ENCODE results near the gene DPH7. TPM values are rescaled to one million over a fixed set of nuclear protein-coding genes. Genes with fewer than 3 reads are reported as not detected.

The DPH7 gene
- total RNA-seq, 1 experiment from 2014 or later: 43.9 TPM

DNA sequence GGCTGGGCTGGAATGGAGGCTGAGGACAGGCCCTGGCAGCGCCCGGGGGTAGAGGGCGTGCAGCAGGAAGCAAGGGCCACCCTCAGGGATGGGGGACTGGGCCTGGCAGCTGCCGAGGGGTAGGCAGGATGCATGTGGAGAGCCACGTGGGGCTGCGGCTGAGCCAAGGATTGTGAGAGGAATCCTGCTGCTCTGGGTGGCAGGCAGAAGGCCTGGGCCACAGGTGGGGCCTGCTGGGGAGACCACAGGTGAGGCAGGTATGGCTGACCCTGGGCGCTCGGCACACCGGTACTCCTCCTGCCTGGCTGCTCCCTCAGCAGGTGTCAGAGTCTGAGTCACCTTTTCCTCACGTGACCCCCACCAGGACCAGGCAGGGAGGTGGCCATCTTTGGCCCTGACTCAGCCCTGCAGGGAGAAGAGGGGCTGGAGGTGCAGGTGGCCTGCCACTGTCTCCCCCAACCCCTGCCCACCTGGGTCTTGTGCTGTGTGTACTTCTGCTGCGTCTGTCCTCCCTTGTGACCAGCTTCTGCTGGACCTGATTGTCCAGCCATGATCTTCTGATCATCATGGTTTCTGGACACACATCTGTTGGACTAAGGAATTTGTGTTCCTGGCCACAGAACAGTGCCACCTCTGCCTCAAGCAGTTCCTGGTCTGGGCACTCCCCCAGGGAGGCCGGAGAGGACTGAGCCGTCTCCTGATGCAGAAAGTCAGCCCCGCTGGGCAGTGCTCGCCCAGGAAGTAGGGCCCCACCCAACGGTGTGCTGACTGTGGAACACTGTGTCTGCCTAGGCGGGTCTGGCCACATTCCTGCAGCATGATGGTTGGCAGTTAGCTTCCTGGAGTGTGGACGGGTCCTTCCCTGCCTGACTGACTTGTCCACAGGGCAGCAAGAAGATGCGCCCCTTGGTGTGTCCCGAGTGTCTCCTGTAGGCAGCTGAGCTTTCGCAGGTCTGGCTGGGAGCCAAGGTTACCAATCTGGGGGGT lies 33.2 kb upstream of the DPH7 start:
- Mint-ChIP-seq H3K27ac (peak overlapping the region; percentile 79), H3K27me3 (ENCODE audit: low read depth) (peaks cover under 1% of the 10 kb centered on the region; the same call in 1 of the 2 replicates), H3K36me3 (peaks cover 5% of the 10 kb centered on the region), H3K4me3 (no peak overlapping the region), H3K4me1 (peaks cover 17% of the 10 kb centered on the region), H3K9me3 (no peaks in the 10 kb centered on the region)
- ATAC-seq (peak; percentile 6; the same call in 1 of the 2 replicates), DNase-seq (ENCODE audit: low spot score) (no peak)
- no peak for TF ChIP-seq IRF2 (CRISPR knock-in tag; IDR thresholded peaks at IDR 0.05; ENCODE audit: borderline replicate concordance, low read depth)
- TF ChIP-seq RELA (CRISPR knock-in tag; IDR thresholded peaks at IDR 0.05; ENCODE audit: borderline replicate concordance): no peak
- 0 out of 2 replicates have a peak, but pooled peaks have one; percentile 14 for TF ChIP-seq NFYB (CRISPR knock-in tag; conservative IDR thresholded peaks at IDR 0.05; ENCODE audit: low read depth)
- peak; percentile 8; the same call in 1 of the 2 replicates for TF ChIP-seq ZNF121 (CRISPR knock-in tag; IDR thresholded peaks at IDR 0.05)
- TF ChIP-seq, protein P1, sequence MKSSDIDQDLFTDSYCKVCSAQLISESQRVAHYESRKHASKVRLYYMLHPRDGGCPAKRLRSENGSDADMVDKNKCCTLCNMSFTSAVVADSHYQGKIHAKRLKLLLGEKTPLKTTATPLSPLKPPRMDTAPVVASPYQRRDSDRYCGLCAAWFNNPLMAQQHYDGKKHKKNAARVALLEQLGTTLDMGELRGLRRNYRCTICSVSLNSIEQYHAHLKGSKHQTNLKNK (CRISPR knock-in tag; IDR thresholded peaks at IDR 0.05): no peak
- TF ChIP-seq, protein P2, sequence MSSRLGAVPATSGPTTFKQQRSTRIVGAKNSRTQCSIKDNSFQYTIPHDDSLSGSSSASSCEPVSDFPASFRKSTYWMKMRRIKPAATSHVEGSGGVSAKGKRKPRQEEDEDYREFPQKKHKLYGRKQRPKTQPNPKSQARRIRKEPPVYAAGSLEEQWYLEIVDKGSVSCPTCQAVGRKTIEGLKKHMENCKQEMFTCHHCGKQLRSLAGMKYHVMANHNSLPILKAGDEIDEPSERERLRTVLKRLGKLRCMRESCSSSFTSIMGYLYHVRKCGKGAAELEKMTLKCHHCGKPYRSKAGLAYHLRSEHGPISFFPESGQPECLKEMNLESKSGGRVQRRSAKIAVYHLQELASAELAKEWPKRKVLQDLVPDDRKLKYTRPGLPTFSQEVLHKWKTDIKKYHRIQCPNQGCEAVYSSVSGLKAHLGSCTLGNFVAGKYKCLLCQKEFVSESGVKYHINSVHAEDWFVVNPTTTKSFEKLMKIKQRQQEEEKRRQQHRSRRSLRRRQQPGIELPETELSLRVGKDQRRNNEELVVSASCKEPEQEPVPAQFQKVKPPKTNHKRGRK (CRISPR knock-in tag; IDR thresholded peaks at IDR 0.05; ENCODE audit: borderline replicate concordance): no peak
- no peak for TF ChIP-seq FOXK1 (CRISPR knock-in tag; IDR thresholded peaks at IDR 0.05)
- TF ChIP-seq, protein P3, sequence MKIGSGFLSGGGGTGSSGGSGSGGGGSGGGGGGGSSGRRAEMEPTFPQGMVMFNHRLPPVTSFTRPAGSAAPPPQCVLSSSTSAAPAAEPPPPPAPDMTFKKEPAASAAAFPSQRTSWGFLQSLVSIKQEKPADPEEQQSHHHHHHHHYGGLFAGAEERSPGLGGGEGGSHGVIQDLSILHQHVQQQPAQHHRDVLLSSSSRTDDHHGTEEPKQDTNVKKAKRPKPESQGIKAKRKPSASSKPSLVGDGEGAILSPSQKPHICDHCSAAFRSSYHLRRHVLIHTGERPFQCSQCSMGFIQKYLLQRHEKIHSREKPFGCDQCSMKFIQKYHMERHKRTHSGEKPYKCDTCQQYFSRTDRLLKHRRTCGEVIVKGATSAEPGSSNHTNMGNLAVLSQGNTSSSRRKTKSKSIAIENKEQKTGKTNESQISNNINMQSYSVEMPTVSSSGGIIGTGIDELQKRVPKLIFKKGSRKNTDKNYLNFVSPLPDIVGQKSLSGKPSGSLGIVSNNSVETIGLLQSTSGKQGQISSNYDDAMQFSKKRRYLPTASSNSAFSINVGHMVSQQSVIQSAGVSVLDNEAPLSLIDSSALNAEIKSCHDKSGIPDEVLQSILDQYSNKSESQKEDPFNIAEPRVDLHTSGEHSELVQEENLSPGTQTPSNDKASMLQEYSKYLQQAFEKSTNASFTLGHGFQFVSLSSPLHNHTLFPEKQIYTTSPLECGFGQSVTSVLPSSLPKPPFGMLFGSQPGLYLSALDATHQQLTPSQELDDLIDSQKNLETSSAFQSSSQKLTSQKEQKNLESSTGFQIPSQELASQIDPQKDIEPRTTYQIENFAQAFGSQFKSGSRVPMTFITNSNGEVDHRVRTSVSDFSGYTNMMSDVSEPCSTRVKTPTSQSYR (CRISPR knock-in tag; IDR thresholded peaks at IDR 0.05): 0 out of 2 replicates have a peak, but pooled peaks have one; percentile 27
- ChIA-PET POLR2A (no interaction called here), CTCF (interaction anchor here (0.6 to 1.8 kb wide), 2 partner anchors 61 to 62 kb away, joined by 4 read pairs; partner anchors contain the start of gene PNPLA7)

DNA sequence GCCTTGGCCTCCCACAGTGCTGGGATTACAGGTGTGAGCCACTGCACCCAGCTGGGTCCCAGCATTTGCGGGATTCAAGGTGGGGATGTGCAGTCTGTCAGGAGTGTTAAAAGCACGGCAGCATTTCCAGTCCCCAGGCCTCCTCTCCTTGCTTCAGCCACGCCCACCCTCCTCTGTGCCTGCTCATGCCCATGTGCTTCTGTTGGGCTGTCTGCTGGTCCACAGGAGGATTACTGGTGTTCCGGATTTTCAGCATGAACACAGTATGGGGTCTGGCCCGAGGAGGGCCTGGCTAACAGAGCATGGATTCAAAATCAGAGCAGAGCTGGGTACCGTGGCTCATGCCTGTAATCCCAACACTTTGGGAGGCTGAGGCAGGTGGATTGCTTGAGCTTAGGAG lies 32.2 kb upstream of the DPH7 start:
- CTCF ChIA-PET: interaction anchor here (1.6 to 1.8 kb wide), 2 partner anchors 29 to 62 kb away, joined by 4 to 6 read pairs; no protein-coding TSS in a partner anchor
- peak overlapping the region; percentile 73; the same call in 1 of the 2 replicates for H3K27ac Mint-ChIP-seq
- H3K4me3 Mint-ChIP-seq: no peak overlapping the region
- H3K36me3 Mint-ChIP-seq: peaks cover 5% of the 10 kb centered on the region
- peaks cover 20% of the 10 kb centered on the region for H3K4me1 Mint-ChIP-seq
- ATAC-seq (no peak), DNase-seq (ENCODE audit: low spot score) (no peak)
- POLR2A ChIA-PET: no interaction called here
- H3K27me3 Mint-ChIP-seq (ENCODE audit: low read depth): peaks cover 2% of the 10 kb centered on the region; the same call in 1 of the 2 replicates
- TF ChIP-seq, protein P4, sequence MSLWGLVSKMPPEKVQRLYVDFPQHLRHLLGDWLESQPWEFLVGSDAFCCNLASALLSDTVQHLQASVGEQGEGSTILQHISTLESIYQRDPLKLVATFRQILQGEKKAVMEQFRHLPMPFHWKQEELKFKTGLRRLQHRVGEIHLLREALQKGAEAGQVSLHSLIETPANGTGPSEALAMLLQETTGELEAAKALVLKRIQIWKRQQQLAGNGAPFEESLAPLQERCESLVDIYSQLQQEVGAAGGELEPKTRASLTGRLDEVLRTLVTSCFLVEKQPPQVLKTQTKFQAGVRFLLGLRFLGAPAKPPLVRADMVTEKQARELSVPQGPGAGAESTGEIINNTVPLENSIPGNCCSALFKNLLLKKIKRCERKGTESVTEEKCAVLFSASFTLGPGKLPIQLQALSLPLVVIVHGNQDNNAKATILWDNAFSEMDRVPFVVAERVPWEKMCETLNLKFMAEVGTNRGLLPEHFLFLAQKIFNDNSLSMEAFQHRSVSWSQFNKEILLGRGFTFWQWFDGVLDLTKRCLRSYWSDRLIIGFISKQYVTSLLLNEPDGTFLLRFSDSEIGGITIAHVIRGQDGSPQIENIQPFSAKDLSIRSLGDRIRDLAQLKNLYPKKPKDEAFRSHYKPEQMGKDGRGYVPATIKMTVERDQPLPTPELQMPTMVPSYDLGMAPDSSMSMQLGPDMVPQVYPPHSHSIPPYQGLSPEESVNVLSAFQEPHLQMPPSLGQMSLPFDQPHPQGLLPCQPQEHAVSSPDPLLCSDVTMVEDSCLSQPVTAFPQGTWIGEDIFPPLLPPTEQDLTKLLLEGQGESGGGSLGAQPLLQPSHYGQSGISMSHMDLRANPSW (CRISPR knock-in tag; conservative IDR thresholded peaks at IDR 0.05; ENCODE audit: low read depth): no peak
- no peak for TF ChIP-seq ZNF121 (CRISPR knock-in tag; IDR thresholded peaks at IDR 0.05)
- no peaks in the 10 kb centered on the region for H3K9me3 Mint-ChIP-seq

DNA sequence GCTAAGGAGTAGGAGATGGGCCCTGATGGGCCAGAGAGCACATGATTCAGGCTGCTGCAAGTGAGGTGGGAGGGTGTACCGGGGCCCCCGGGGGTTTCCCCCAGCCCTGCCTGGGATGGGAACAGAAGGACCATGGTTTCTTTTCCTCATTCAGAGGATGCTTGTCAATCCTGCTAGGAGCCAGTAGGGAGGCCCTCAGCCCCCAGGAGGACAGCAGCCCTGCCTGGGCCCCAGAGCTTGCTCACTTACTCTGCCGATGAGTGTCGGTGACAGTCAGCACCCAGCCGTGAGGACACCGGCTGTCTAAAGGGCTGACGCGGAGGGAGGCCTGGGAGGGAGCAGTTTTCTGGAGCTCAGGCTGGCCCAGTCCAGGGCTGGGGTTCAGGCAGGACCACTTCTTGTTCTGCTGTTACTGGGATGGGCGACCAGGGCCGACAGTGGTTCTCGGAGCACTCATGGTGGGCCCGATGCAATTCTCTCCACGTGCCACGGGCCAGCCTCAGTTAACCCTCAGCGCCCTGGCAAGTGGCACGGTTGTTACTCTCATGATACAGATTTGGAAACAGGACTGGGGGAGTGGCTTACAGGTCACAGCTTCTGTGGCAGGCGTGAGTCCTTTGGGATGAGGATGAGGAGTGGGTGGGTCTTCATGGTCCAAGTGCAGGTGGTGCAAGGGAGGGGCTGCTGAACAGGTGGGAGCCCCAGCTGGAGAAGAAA lies 28.6 kb upstream of the DPH7 start:
- ChIA-PET CTCF (interaction anchor here (1.2 kb wide), 1 partner anchor 26 kb away, joined by 3 read pairs; no protein-coding TSS in a partner anchor), POLR2A (no interaction called here)
- Mint-ChIP-seq H3K4me3 (peak overlapping the region; percentile 72), H3K27me3 (ENCODE audit: low read depth) (peaks cover 23% of the 10 kb centered on the region), H3K9me3 (no peaks in the 10 kb centered on the region), H3K36me3 (no peaks in the 10 kb centered on the region), H3K27ac (no peak overlapping the region), H3K4me1 (peaks cover 27% of the 10 kb centered on the region)
- ATAC-seq (no peak), DNase-seq (ENCODE audit: low spot score) (no peak)
- TF ChIP-seq, protein P5, sequence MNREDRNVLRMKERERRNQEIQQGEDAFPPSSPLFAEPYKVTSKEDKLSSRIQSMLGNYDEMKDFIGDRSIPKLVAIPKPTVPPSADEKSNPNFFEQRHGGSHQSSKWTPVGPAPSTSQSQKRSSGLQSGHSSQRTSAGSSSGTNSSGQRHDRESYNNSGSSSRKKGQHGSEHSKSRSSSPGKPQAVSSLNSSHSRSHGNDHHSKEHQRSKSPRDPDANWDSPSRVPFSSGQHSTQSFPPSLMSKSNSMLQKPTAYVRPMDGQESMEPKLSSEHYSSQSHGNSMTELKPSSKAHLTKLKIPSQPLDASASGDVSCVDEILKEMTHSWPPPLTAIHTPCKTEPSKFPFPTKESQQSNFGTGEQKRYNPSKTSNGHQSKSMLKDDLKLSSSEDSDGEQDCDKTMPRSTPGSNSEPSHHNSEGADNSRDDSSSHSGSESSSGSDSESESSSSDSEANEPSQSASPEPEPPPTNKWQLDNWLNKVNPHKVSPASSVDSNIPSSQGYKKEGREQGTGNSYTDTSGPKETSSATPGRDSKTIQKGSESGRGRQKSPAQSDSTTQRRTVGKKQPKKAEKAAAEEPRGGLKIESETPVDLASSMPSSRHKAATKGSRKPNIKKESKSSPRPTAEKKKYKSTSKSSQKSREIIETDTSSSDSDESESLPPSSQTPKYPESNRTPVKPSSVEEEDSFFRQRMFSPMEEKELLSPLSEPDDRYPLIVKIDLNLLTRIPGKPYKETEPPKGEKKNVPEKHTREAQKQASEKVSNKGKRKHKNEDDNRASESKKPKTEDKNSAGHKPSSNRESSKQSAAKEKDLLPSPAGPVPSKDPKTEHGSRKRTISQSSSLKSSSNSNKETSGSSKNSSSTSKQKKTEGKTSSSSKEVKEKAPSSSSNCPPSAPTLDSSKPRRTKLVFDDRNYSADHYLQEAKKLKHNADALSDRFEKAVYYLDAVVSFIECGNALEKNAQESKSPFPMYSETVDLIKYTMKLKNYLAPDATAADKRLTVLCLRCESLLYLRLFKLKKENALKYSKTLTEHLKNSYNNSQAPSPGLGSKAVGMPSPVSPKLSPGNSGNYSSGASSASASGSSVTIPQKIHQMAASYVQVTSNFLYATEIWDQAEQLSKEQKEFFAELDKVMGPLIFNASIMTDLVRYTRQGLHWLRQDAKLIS (CRISPR knock-in tag; IDR thresholded peaks at IDR 0.05; ENCODE audit: borderline replicate concordance): no peak
- TF ChIP-seq KAT7 (CRISPR knock-in tag; IDR thresholded peaks at IDR 0.05; ENCODE audit: borderline replicate concordance) (no peak), ETV6 (CRISPR knock-in tag; IDR thresholded peaks at IDR 0.05) (no peak), MYBL2 (CRISPR knock-in tag; IDR thresholded peaks at IDR 0.05) (no peak), ZNF138 (CRISPR knock-in tag; conservative IDR thresholded peaks at IDR 0.05) (no peak), RELA (CRISPR knock-in tag; IDR thresholded peaks at IDR 0.05; ENCODE audit: borderline replicate concordance) (no peak), SMAD4 (CRISPR knock-in tag; IDR thresholded peaks at IDR 0.05) (no peak)
